HCT116 (cell line): ENCODE data around the gene CPNE8. TPM values are rescaled to one million over a fixed set of nuclear protein-coding genes. Genes with fewer than 3 reads are reported as not detected.

Experiments
- ATAC-seq: fragments of 200-7000 bp; cut with Tn5 transposase; 2 replicates; pipeline ENCODE4 v1.9.1; 2020; ENCODE audit warnings: mild to moderate bottlenecking, moderate library complexity
- BruUV-seq: library from RNA; stranded (reverse); fragments of 400-500 nt; replicated peaks from 2 replicates; lab custom pipeline; 2021; lab: Mats Ljungman, UMichigan
- CTCF ChIA-PET: fragments of 300-600 bp; sonication (Branson Sonifier 250); formaldehyde crosslinking; loops from one replicate; lab custom pipeline; 2021; ENCODE audit warnings: antibody characterized with exemption; lab: Charles Lee
- POLR2A ChIA-PET: fragments of 300-600, 350-600 bp; sonication (Branson Sonifier 250); formaldehyde crosslinking; loops from one replicate; lab custom pipeline; 2021; ENCODE audit warnings: antibody characterized with exemption; lab: Charles Lee
- RAD21 ChIA-PET, 2 experiments: fragments of 300-600 bp; sonication (Branson Sonifier 250); formaldehyde crosslinking; loops; one replicate each; lab custom pipeline; 2023; ENCODE audit warnings: low total read pairs in 2 of 2; ENCODE audit not compliant: uncharacterized antibody in 2 of 2, unreplicated experiment in 2 of 2, low non-redundant PET in 1 of 2; lab: Charles Lee
- DNase-seq: peaks from one replicate; pipeline ENCODE4 v3.0.0-alpha.2; 2010; ENCODE audit warnings: low read depth, low spot score
- H2AFZ ChIP-seq: fragments of 200-600 bp; shearing (Covaris generic), sonication (generic); 2 replicates; pipeline ENCODE4 v1.6.1; 2017; ENCODE audit warnings: low read depth, mixed run types, mixed read lengths, antibody characterized with exemption, low read length; ENCODE audit not compliant: poor library complexity, severe bottlenecking
- H3K27ac ChIP-seq: 2 replicates; pipeline ENCODE4 v1.5.1; 2012; ENCODE audit warnings: low read depth, low read length
- H3K27me3 ChIP-seq: fragments of 200-600 bp; sonication (generic); 2 replicates; pipeline ENCODE4 v1.6.1; 2016; ENCODE audit warnings: mixed run types, low read length, mixed read lengths; ENCODE audit not compliant: insufficient read depth
- H3K36me3 ChIP-seq, 2 experiments: fragments of 200-500 bp in 1 of 2; fragments of 200-600 bp in 1 of 2; sonication (Bioruptor generic) in 1 of 2; sonication (generic) in 1 of 2; 2 replicates each; pipeline versions ENCODE4 v1.5.1 to v1.6.1; 2014 to 2016; ENCODE audit warnings: low read length in 2 of 2, inconsistent platforms in 1 of 2, mixed read lengths in 1 of 2, mixed run types in 1 of 2; ENCODE audit not compliant: insufficient read depth in 2 of 2, control insufficient read depth in 1 of 2
- H3K4me1 ChIP-seq, 2 experiments: fragments of 200-600 bp in 1 of 2; sonication (generic) in 1 of 2; 2 replicates each; pipeline versions ENCODE4 v1.5.1 to v1.6.1; 2012 to 2017; ENCODE audit warnings: low read length in 2 of 2, inconsistent platforms in 1 of 2, mild to moderate bottlenecking in 1 of 2, mixed read lengths in 1 of 2, mixed run types in 1 of 2, moderate library complexity in 1 of 2; ENCODE audit not compliant: insufficient read depth in 2 of 2, control insufficient read depth in 1 of 2
- H3K4me2 ChIP-seq: fragments of 200-600 bp; sonication (generic); 2 replicates; pipeline ENCODE4 v1.6.1; 2017; ENCODE audit warnings: mixed run types, low read length, mixed read lengths
- H3K4me3 ChIP-seq, 2 experiments: fragments of 200-600 bp in 1 of 2; sonication (generic) in 1 of 2; replicated peaks in 1 of 2; 2 replicates each; pipeline ENCODE4 v1.5.1; 2011 to 2016; ENCODE audit warnings: low read length in 2 of 2, control low read depth in 1 of 2, low read depth in 1 of 2, mild to moderate bottlenecking in 1 of 2, mixed read lengths in 1 of 2, mixed run types in 1 of 2
- H3K79me2 ChIP-seq: fragments of 200-600 bp; sonication (generic); 2 replicates; pipeline ENCODE4 v1.6.1; 2017; ENCODE audit warnings: mild to moderate bottlenecking, mixed run types, low read length, moderate library complexity, mixed read lengths; ENCODE audit not compliant: insufficient read depth
- H3K9ac ChIP-seq: fragments of 200-600 bp; sonication (generic); 2 replicates; pipeline ENCODE4 v1.6.1; 2016; ENCODE audit warnings: low read length, mixed read lengths
- H3K9me2 ChIP-seq: fragments of 200-600 bp; sonication (generic), shearing (Covaris generic); 2 replicates; pipeline ENCODE4 v1.6.1; 2017; ENCODE audit warnings: mixed run types, mild to moderate bottlenecking, moderate library complexity; ENCODE audit not compliant: insufficient read depth
- H3K9me3 ChIP-seq, 2 experiments: fragments of 200-500 bp in 1 of 2; fragments of 200-600 bp in 1 of 2; sonication (Bioruptor generic) in 1 of 2; sonication (generic) in 1 of 2; 2 replicates each; pipeline ENCODE4 v1.6.1; 2014 to 2017; ENCODE audit warnings: low read length in 2 of 2, mixed read lengths in 2 of 2, inconsistent platforms in 1 of 2, low read depth in 1 of 2, mild to moderate bottlenecking in 1 of 2, mixed run types in 1 of 2, moderate library complexity in 1 of 2; ENCODE audit not compliant: control insufficient read depth in 1 of 2, insufficient read depth in 1 of 2
- H4K20me1 ChIP-seq: fragments of 200-600 bp; sonication (generic), shearing (Covaris generic); 2 replicates; pipeline ENCODE4 v1.6.1; 2017; ENCODE audit warnings: mixed run types, mild to moderate bottlenecking, moderate library complexity; ENCODE audit not compliant: insufficient read depth
- CEBPB ChIP-seq: IDR thresholded peaks from 2 replicates; pipeline ENCODE4 v1.6.1; 2012; ENCODE audit warnings: low read depth
- REST ChIP-seq: IDR thresholded peaks from 2 replicates; pipeline ENCODE4 v1.6.1; 2012; ENCODE audit warnings: low read depth
- YY1 ChIP-seq: IDR thresholded peaks from 2 replicates; pipeline ENCODE4 v1.6.1; 2011; ENCODE audit warnings: low read length, low read depth, moderate library complexity, mild to moderate bottlenecking; ENCODE audit not compliant: insufficient replicate concordance; ENCODE audit errors: extremely low read depth
- ZNF274 ChIP-seq: fragments of 200-500 bp; sonication (Bioruptor generic); IDR thresholded peaks from 2 replicates; pipeline ENCODE4 v1.6.1; 2014; ENCODE audit warnings: mild to moderate bottlenecking, low read depth, low read length, inconsistent platforms
- intact Hi-C: fragments of 100-400 bp; cut with micrococcal nuclease; formaldehyde crosslinking; loops from 2 replicates; pipeline ENCODE4 v1.10.0; 2022
- total RNA-seq: library from RNA; stranded (reverse); gene quantifications from one replicate; pipeline ENCODE4 v1.2.1, GENCODE V29; 2021; ENCODE audit not compliant: unreplicated experiment

CPNE8 gene
- total RNA-seq, 1 experiment from 2014 or later, result 14.2 TPM

- TF ChIP-seq REST, result no peak
- no peak for TF ChIP-seq CEBPB
Measured at GRCh38 chr12:38746744-38747143, 158.6 kb downstream of the CPNE8 start (continued).

- Histone ChIP-seq H3K9me2 (no peaks in the 10 kb centered on the region), H2AFZ (no peak overlapping the region), H3K9me3 (no peaks in the 10 kb centered on the region), H3K4me2 (no peak overlapping the region), H4K20me1 (no peaks in the 10 kb centered on the region), H3K27ac (no peak overlapping the region), H3K36me3 (no peaks in the 10 kb centered on the region), H3K27me3 (no peaks in the 10 kb centered on the region), H3K79me2 (no peaks in the 10 kb centered on the region), H3K4me3 (no peak overlapping the region), H3K9ac (no peak overlapping the region), H3K4me1 (no peaks in the 10 kb centered on the region)
- BruUV-seq, result no TSS peak
- POLR2A ChIA-PET, result no interaction called here
- CTCF ChIA-PET, result no interaction called here
- DNase-seq (no peak), ATAC-seq (no peak)
- intact Hi-C loops, result no loop called here
- no peak for TF ChIP-seq YY1
- no peak for TF ChIP-seq ZNF274
- RAD21 ChIA-PET, result no interaction called here
Measured at GRCh38 chr12:38745601-38746000, 159.8 kb downstream of the CPNE8 start.
